Glutamatergic neuron (in vitro differentiated cells): ENCODE results near the gene SLC2A1. TPM values are rescaled to one million over a fixed set of nuclear protein-coding genes. Genes with fewer than 3 reads are reported as not detected.
"Not testable (repeated sequence)": the region's sequence is repeated elsewhere in the genome, so short reads cannot be mapped to it uniquely, and the experiment has no call there.

ENCODE experiments used
- DNase-seq: peaks from one replicate; pipeline ENCODE4 v3.0.0; 2022
- H3K27ac Mint-ChIP-seq: one replicate; pipeline ENCODE4 v1.8.0; 2020; ENCODE audit warnings: mild to moderate bottlenecking, mixed read lengths, inconsistent platforms; ENCODE audit not compliant: unreplicated experiment
- H3K27me3 Mint-ChIP-seq: one replicate; pipeline ENCODE4 v1.8.0; 2020; ENCODE audit warnings: mild to moderate bottlenecking, moderate library complexity, mixed read lengths, inconsistent platforms; ENCODE audit not compliant: unreplicated experiment
- H3K36me3 Mint-ChIP-seq: one replicate; pipeline ENCODE4 v1.8.0; 2020; ENCODE audit warnings: mild to moderate bottlenecking, mixed read lengths, inconsistent platforms; ENCODE audit not compliant: unreplicated experiment
- H3K4me1 Mint-ChIP-seq: one replicate; pipeline ENCODE4 v1.8.0; 2020; ENCODE audit warnings: mild to moderate bottlenecking, low read depth, mixed read lengths, inconsistent platforms; ENCODE audit not compliant: unreplicated experiment
- H3K4me3 Mint-ChIP-seq: one replicate; pipeline ENCODE4 v1.8.0; 2020; ENCODE audit warnings: mild to moderate bottlenecking, mixed read lengths, inconsistent platforms; ENCODE audit not compliant: unreplicated experiment
- H3K9me3 Mint-ChIP-seq: one replicate; pipeline ENCODE4 v1.8.0; 2020; ENCODE audit warnings: mild to moderate bottlenecking, moderate library complexity, mixed read lengths, inconsistent platforms; ENCODE audit not compliant: unreplicated experiment
- total RNA-seq: library from RNA; stranded (reverse); fragmentation: NEBNext Ultra II Directional; extraction: Animal tissue kit (Norgen Biotek cat#: 25700); gene quantifications from one replicate; pipeline ENCODE4 v1.2.1, GENCODE V29; 2021; ENCODE audit not compliant: unreplicated experiment
- TF ChIP-seq, protein P1 (sequence below): fragments of 200-600 bp; sonication (generic); IDR thresholded peaks from one replicate; pipeline ENCODE4 v1.5.0; 2021; ENCODE audit not compliant: partially characterized antibody, unreplicated experiment

Gene SLC2A1
- total RNA-seq, 1 donor from 2014 or later: 25.0 TPM

DNA sequence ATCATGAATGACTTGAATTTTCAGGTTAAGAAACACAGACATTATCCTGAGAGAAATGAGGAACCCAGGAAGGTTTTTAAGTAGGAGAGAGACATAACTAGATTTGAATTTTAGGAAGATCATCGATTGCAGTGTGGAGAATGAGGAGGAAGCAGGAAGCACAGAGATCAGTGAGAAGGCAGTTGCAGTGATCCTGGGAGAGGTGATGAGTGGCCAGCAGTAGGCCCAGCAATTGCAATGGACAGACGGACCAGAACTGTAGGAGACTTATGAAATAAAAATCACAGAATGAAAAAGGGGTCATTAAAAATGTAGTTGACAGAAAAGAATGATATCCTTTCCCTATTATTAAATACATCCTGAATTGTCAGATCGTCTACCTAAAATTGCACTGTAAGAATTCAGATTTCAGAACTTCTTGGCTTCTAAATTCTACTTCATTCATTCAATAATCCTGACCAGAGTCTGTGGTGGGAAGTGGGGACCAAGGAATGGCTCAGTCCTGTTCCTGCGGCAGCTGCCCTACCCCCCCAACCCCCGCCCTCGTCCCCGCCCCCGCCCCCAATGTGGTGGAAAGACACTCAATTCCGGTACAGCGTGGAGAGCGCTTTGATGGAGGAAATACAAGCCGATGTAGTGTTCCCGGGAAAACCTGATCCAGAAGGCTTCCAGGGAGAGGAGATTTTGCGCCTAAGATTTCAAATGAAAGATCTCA, 35.1 kb downstream of the SLC2A1 start:
- Mint-ChIP-seq H3K4me1 (peaks cover 12% of the 10 kb centered on the region), H3K27ac (peak overlapping the region; percentile 86), H3K27me3 (peaks cover 13% of the 10 kb centered on the region), H3K9me3 (peaks cover 5% of the 10 kb centered on the region), H3K4me3 (peak overlapping the region; percentile 86), H3K36me3 (peaks cover 3% of the 10 kb centered on the region)
- DNase-seq: no peak
- TF ChIP-seq, protein P1, sequence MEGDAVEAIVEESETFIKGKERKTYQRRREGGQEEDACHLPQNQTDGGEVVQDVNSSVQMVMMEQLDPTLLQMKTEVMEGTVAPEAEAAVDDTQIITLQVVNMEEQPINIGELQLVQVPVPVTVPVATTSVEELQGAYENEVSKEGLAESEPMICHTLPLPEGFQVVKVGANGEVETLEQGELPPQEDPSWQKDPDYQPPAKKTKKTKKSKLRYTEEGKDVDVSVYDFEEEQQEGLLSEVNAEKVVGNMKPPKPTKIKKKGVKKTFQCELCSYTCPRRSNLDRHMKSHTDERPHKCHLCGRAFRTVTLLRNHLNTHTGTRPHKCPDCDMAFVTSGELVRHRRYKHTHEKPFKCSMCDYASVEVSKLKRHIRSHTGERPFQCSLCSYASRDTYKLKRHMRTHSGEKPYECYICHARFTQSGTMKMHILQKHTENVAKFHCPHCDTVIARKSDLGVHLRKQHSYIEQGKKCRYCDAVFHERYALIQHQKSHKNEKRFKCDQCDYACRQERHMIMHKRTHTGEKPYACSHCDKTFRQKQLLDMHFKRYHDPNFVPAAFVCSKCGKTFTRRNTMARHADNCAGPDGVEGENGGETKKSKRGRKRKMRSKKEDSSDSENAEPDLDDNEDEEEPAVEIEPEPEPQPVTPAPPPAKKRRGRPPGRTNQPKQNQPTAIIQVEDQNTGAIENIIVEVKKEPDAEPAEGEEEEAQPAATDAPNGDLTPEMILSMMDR: no peak

DNA sequence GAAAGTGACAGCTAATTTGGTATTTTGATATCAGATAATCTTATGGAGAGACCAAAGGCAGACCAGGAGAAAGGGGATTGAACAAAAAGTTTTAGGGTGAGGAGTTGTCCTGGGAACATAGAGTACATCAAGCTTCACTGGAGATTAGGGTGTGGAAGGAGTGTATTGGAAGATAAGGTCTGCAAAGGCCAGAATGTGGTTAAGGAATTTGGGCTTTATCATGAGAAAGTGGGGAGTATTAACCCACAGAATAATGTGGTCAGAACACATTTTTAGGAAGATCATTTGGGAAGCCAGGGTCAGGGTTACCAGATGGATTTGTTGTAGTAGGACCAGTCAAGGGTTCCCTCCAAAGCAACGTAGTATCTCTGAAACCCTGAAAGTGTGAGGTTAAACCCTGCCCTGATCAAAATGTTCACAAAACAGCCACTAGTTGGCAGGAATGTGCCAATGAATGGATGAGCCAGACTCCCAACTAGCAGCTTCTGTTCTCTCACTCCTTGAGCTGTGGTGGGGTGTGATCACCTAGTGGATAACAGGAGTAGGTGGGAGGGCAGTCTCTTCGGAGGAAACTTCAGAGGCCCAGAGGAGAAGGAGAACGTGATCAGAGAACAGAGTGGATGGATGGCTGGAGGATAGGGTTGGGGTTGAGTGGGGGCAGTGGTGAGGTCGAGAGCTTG, 35.8 kb downstream of the SLC2A1 start:
- peak overlapping the region; percentile 86 for H3K4me3 Mint-ChIP-seq
- TF ChIP-seq, protein P1: peak; percentile 64
- H3K36me3 Mint-ChIP-seq: no peaks in the 10 kb centered on the region
- no peak for DNase-seq
- peaks cover 5% of the 10 kb centered on the region for H3K9me3 Mint-ChIP-seq
- peak overlapping the region; percentile 77 for H3K27ac Mint-ChIP-seq
- peaks cover 12% of the 10 kb centered on the region for H3K4me1 Mint-ChIP-seq
- peaks cover 13% of the 10 kb centered on the region for H3K27me3 Mint-ChIP-seq

DNA sequence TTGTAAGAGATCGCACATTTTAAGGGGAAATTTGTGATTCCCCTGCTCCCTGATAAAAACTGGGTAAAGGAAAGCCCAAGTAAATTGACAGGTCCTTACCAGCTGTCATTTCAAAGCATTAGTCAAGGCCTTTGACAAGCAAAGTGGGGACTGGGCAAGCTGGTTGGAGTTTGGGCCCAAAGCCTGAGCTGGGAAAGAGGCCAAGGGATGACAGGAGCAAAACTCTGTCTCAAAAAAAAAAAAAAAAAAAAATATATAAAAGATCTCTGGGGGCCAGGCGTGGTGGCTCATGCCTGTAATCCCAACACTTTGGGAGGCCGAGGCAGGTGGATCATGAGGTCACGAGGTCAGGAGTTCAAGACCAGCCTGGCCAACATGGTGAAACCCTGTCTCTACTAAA, 36.9 kb downstream of the SLC2A1 start:
- H3K27ac Mint-ChIP-seq: no peak overlapping the region
- DNase-seq: no peak
- no peak overlapping the region for H3K4me3 Mint-ChIP-seq
- H3K9me3 Mint-ChIP-seq: peaks cover 5% of the 10 kb centered on the region
- TF ChIP-seq, protein P1: no peak
- no peaks in the 10 kb centered on the region for H3K36me3 Mint-ChIP-seq
- peaks cover 12% of the 10 kb centered on the region for H3K4me1 Mint-ChIP-seq
- peaks cover 11% of the 10 kb centered on the region for H3K27me3 Mint-ChIP-seq

DNA sequence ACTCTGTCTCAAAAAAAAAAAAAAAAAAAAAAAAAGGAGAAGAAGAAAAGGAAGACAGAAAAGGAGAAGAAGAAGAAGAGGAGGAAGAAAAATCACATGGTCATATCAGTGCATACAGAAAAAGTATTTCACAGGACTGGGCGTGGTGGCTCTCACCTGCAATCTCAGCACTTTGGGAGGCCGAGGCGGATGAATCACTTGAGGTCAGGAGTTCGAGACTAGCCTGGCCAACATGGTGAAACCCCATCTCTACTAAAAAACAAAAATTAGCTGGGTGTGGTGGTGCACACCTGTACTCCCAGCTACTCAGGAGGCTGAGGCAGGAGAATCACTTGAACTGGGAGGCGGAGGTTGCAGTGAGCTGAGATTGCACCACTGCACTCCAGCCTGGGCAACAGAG, 39.0 kb downstream of the SLC2A1 start:
- H3K4me1 Mint-ChIP-seq, H3K27me3 Mint-ChIP-seq, H3K9me3 Mint-ChIP-seq, H3K36me3 Mint-ChIP-seq, H3K27ac Mint-ChIP-seq, DNase-seq, H3K4me3 Mint-ChIP-seq: not testable (repeated sequence)

DNA sequence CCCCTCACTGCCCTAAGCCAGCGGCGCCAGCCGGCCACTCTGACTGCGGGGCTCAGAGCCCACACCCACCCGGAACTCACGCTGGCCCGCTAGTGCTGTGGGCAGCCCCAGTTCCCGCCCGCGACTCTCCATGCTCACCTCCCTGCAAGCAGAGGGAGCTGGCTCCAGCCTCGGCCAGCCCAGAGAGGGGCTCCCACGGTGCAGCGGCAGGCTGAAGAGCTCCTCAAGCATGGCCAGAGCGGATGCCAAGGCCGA, 41.5 kb downstream of the SLC2A1 start:
- Mint-ChIP-seq H3K27ac (no peak overlapping the region), H3K27me3 (no peaks in the 10 kb centered on the region), H3K36me3 (peaks cover 12% of the 10 kb centered on the region), H3K4me1 (no peaks in the 10 kb centered on the region), H3K9me3 (peaks cover 4% of the 10 kb centered on the region), H3K4me3 (no peak overlapping the region)
- TF ChIP-seq, protein P1: no peak
- DNase-seq: no peak
